ENCODE results near the gene TAGLN. TPM values are rescaled to one million over a fixed set of nuclear protein-coding genes. Genes with fewer than 3 reads are reported as not detected.

TAGLN gene
- total and polyA plus RNA-seq, 2 of the 8 experiments (the other 6 are each of a cell fraction or from before 2014, with no cell fraction given), result 140 to 300 TPM

- no peak for TF ChIP-seq TCF12 (IDR thresholded peaks at IDR 0.05; ENCODE audit: low read depth, low read length)
- TF ChIP-seq TAF7 (optimal IDR thresholded peaks at IDR 0.05; ENCODE audit: borderline replicate concordance, low read depth, low read length), result no peak
- no peak for TF ChIP-seq ZNF274 (IDR thresholded peaks at IDR 0.05; ENCODE audit: borderline replicate concordance, extremely low read depth, low read length)
- no peak for TF ChIP-seq MAX (IDR thresholded peaks at IDR 0.05)
- TF ChIP-seq SP2 (IDR thresholded peaks at IDR 0.05; ENCODE audit: low read length), result no peak
- no peak for TF ChIP-seq NANOG (IDR thresholded peaks at IDR 0.05; ENCODE audit: insufficient read depth, low read depth, low read length, poor library complexity, severe bottlenecking)
- TF ChIP-seq POLR2A (IDR thresholded peaks at IDR 0.05; ENCODE audit: control extremely low read depth in 1 of 2, low read depth in 2 of 2, low read length in 2 of 2), result peak in 1 of 2 experiments; percentile 77; a peak in 2 of 3 replicates
- TF ChIP-seq SAP30 (IDR thresholded peaks at IDR 0.05; ENCODE audit: insufficient read depth, insufficient replicate concordance, low read length), result no peak
- TF ChIP-seq RAD21 (IDR thresholded peaks at IDR 0.05 in 1 of 2, conservative IDR thresholded peaks at IDR 0.05 in 1 of 2; ENCODE audit: low read depth in 2 of 2, low read length in 2 of 2), result peak; percentile 57 to 65
- TF ChIP-seq CTBP2 (IDR thresholded peaks at IDR 0.05; ENCODE audit: borderline replicate concordance, insufficient read depth, insufficient read length, low read length), result no peak
- TF ChIP-seq SRF (IDR thresholded peaks at IDR 0.05; ENCODE audit: low read depth, low read length), result no peak
- TF ChIP-seq TBP (IDR thresholded peaks at IDR 0.05; ENCODE audit: low read depth, low read length), result 0 out of 2 replicates have a peak, but pooled peaks have one; percentile 50
- no peak for TF ChIP-seq USF2 (IDR thresholded peaks at IDR 0.05; ENCODE audit: low read length)
- TF ChIP-seq NRF1 (IDR thresholded peaks at IDR 0.05; ENCODE audit: low read depth, low read length), result peak; percentile 8; the same call in 1 of the 2 replicates
Observed at GRCh38 chr11:117197516-117198456, 1.4 kb upstream of the TAGLN start (continued).
